Stimulated activated CD4-positive, alpha-beta T cell treated with anti-CD3 and anti-CD28 coated beads, Interleukin-4, amount 100 ng/mL, for 1 hour (primary cell): Measurements from ENCODE around the gene FREY1.
"Not testable (repeated sequence)": the region's sequence is repeated elsewhere in the genome, so short reads cannot be mapped to it uniquely, and the experiment has no call there.

Experiments used
- DNase-seq: peaks from one replicate; pipeline ENCODE4 v3.0.0-alpha.2; 2020

FREY1 gene

GRCh38 chr11:45913514-45913913, 6.4 kb upstream of the FREY1 start:
- DNase-seq, result no peak

DNA sequence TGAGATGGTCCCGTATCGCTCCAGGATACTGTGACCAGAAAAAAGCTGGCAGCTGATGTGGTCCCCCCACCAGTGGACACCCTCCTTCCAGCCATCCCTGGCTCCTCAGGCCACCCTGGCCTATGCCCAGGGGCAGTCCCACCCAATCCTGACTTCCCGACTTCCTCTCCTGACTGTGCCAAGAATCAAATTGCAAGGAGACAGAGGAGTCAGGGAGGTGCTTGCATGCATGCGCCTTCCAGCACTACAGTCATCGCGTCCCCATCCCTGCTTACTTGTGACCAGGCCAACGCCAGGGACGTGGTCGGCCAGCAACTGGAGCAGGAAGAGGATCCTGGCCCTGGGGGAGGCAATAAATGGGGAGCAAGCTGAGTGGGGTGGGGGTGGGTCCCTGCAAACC, 3.6 kb upstream of the FREY1 start:
- no peak for DNase-seq

DNA sequence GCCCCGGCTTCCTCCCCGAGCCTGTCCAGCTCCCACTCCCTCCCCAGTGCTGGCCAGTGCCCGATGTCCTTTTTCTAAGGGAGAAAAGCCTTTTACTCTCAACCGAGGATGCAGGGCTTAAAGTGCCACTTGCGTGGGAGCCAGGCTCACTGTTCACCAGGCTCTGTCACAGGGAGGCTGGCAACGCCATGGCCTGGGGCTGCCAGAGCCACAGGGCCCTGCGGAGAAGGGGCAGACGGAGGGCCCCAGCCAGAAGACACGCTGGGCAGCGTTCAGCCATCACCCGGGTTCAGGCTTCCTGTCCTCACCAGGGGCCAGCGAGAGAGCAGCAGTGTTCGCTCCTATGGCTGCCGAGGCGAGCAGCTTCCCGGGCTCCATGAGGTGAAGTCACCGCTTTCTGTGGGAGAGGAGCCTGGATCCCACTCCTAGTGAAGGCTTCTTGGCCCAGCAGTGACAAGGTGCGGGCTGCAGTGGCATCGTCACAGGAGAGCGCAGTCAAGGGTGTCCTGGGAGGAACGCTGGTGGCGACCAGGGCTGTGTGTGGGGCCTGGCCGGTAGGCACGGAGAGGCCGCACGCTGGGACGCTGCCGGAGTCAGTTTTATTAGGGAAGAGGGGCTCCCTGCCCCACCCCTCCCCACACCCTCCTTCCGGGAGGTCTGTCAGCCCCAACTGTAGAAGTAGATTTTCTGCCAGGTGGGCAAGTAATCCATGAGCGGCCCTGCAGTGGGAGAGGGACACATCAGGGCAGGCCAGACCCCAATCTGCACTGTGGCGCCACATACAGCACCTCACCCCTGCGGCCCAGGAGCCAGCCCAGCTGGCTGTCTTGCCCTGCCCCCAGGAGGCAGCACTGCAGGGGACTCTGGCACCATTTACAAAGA, 2.8 kb upstream of the FREY1 start:
- DNase-seq, result no peak

DNA sequence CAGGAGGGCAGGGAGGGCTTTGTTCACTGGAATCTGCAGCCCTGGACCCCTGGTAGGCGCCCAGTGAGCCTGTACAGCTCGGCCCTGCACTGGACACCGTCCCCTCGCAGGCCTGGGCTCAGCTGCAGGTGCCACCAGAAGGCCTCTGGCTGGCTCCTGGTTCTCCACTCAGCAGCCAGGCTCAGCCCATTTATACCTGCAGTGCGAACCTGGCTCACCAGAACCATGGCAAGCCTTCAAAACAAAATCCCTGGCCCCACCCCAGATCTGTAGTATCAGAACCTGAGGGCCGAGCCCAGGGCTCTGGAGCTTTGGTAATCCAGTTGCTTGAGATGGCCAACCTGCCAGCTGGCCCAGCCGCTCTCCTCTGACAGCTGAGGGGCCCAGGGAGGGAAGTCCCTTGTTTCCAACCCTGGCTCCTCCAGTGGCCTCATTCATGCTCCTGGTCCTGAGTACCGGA, 870 bp upstream of the FREY1 start:
- no peak for DNase-seq

- no peak for DNase-seq
Measured at GRCh38 chr11:45906096-45906682, 882 bp downstream of the FREY1 start.

GRCh38 chr11:45905576-45905975, 1.5 kb downstream of the FREY1 start:
- DNase-seq, result not testable (repeated sequence)

GRCh38 chr11:45905095-45905494, 2.0 kb downstream of the FREY1 start:
- DNase-seq, result no peak

DNA sequence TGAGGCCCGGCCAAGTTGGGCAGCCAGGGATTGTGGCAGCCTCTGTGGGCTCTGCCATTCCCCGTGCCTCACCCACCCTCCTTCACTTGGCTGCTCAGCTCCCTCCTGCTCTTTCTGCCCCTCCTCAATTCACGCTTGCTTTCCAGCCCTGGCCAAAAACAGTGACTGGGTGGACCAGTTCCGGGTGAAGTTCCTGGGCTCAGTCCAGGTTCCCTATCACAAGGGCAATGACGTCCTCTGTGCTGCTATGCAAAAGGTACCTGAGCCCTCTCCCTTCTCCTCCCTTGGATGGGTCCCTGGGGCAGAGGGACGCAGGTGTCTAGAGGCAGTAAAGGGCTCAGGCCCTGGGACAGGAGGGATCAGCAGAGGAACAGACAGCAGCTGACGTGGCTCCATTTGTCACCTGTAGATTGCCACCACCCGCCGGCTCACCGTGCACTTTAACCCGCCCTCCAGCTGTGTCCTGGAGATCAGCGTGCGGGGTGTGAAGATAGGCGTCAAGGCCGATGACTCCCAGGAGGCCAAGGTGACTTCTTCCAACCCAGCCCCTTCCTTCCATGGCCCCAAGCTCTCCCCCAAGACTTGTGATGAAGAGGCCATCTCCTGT, 2.7 kb downstream of the FREY1 start:
- DNase-seq, result no peak

DNA sequence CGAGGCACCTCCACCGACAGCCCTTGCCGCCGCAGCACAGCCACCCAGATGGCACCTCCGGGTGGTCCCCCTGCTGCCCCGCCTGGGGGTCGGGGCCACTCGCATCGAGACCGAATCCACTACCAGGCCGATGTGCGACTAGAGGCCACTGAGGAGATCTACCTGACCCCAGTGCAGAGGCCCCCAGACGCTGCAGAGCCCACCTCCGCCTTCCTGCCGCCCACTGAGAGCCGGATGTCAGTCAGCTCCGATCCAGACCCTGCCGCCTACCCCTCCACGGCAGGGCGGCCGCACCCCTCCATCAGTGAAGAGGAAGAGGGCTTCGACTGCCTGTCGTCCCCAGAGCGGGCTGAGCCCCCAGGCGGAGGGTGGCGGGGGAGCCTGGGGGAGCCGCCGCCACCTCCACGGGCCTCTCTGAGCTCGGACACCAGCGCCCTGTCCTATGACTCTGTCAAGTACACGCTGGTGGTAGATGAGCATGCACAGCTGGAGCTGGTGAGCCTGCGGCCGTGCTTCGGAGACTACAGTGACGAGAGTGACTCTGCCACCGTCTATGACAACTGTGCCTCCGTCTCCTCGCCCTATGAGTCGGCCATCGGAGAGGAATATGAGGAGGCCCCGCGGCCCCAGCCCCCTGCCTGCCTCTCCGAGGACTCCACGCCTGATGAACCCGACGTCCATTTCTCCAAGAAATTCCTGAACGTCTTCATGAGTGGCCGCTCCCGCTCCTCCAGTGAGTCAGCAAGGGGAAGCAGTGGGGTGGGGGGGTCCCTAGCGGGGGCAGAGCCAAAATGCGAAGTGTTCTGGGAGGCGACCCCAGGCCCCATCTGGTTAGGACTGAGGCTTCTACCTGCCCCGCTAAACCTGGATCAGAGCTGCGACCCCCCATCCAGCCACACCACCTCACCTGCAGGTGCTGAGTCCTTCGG, 4.4 kb downstream of the FREY1 start:
- DNase-seq, result no peak

- DNase-seq, result no peak
Measured at GRCh38 chr11:45901626-45902025, 5.4 kb downstream of the FREY1 start.

- DNase-seq, result no peak
Measured at GRCh38 chr11:45900916-45901617, 6.0 kb downstream of the FREY1 start.

GRCh38 chr11:45900175-45900800, 6.8 kb downstream of the FREY1 start:
- DNase-seq, result not testable (repeated sequence)

- DNase-seq, result peak; percentile 64
Measured at GRCh38 chr11:45899448-45900174, 7.5 kb downstream of the FREY1 start.

GRCh38 chr11:45899086-45899447, 8.0 kb downstream of the FREY1 start:
- DNase-seq, result no peak

DNA sequence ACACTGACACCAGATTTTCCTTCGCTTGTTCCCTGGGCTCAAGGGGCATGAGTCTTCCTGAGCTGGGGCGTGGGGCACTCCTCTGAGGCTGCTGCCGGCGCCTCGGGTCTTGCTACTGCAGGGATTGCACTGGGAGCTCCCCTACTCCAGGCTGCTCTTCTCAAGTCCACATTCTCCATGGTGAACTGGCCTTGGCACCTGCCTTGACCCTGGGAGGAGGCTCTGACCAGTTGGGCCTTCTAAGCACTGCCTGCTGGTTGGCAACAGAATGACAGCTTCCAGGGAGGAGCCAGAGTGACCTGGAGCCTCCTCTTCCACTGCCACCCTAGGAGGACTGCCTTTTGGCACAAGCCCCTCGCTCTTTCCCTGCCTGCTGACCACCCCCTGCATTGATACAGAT, 9.5 kb downstream of the FREY1 start:
- DNase-seq, result no peak

DNA sequence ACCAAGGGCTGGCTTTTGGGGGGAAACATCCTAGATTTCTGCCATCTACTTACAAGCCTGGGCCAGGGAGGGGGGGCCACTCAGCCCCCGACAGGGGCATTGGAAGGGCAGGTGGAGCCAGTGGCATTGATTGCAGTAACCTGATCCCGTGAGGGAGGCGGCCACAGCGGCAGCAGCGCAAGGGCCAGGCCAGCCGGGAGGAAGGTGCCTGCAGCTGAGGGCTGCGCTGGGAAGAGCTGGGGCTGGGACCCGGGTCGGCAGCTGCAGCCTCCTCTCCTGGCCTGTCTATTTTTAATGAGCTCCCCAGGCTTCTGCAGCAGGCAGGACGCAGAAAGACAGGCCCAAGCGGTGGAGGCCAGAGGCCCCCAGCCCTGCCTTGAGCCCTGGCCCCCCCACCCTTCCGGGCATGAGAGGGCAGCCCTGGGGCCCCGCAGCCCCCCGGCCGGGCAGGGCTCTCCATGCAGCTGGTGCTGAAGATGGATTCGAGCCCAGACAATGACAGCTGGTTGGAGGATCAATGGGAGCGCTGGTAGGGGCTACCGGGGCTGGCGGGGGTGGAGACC, 10.6 kb downstream of the FREY1 start:
- no peak for DNase-seq

GRCh38 chr11:45895553-45896259, 11.4 kb downstream of the FREY1 start:
- no peak for DNase-seq

DNA sequence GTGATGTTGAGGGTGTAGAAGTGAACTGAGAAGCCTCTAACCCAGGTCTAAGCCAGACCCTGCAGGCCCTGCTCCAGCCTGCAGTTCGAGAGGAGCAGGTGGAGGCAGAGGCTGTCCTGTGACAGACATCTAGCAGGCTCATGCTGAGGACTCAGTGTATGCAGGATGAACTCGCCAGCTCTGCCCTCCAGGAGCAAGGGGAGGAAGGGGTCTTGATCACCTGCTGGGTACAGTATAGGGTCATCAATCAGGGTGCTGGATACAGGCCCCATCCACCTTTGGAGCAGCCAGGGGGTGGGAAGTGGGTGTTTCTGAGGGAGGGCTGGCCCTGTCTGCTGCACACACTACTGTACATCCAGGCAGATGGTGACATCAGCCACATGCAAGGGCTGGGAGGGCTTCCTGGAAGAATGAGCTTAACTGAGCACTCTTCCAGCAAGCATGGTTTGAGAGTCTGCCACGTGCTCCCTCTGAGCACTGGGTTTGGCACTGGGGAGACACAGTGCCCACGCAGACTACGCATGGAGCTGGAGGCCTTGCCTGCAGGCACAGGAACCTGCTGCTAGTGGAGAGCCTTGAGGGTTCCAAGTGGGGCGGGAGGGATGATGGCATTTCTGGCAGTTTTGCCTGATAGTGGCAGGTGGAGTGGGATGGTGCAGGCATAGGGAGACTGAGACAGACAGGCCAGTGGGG, 12.4 kb downstream of the FREY1 start:
- DNase-seq, result no peak

- no peak for DNase-seq
Measured at GRCh38 chr11:45892856-45893255, 14.2 kb downstream of the FREY1 start.
